Neuronal stem cell (in vitro differentiated cells): ENCODE results near the gene BCAS2.
A peak's percentile ranks its signal among the peaks of the same experiment; 100 is the strongest.

ENCODE experiments used
- DNase-seq: peaks from one replicate; pipeline ENCODE4 v3.0.0-alpha.2; 2013; ENCODE audit warnings: low spot score
- H2AFZ ChIP-seq: one replicate; pipeline ENCODE4 v1.6.1; 2013; ENCODE audit warnings: mild to moderate bottlenecking, low read length, inconsistent platforms
- H2AK5ac ChIP-seq: 2 replicates; pipeline ENCODE4 v1.6.1; 2013; ENCODE audit warnings: low read depth, mild to moderate bottlenecking, inconsistent platforms, low read length, moderate library complexity, mixed read lengths
- H2BK120ac ChIP-seq: 2 replicates; pipeline ENCODE4 v1.6.1; 2013; ENCODE audit warnings: low read depth, mild to moderate bottlenecking, inconsistent platforms, low read length, moderate library complexity, mixed read lengths
- H2BK12ac ChIP-seq: one replicate; pipeline ENCODE4 v1.6.1; 2013; ENCODE audit warnings: low read length, inconsistent platforms
- H2BK15ac ChIP-seq: 2 replicates; pipeline ENCODE4 v1.6.1; 2013; ENCODE audit warnings: mild to moderate bottlenecking, low read length, inconsistent platforms, mixed read lengths
- H2BK5ac ChIP-seq: one replicate; pipeline ENCODE4 v1.6.1; 2013; ENCODE audit warnings: inconsistent platforms, mild to moderate bottlenecking, low read length, moderate library complexity
- H3K14ac ChIP-seq: one replicate; pipeline ENCODE4 v1.6.1; 2013; ENCODE audit warnings: low read length, inconsistent platforms
- H3K18ac ChIP-seq: 2 replicates; pipeline ENCODE4 v1.6.1; 2013; ENCODE audit warnings: low read length, inconsistent platforms
- H3K23ac ChIP-seq: 2 replicates; pipeline ENCODE4 v1.6.1; 2013; ENCODE audit warnings: low read depth, mild to moderate bottlenecking, mixed read lengths, low read length, inconsistent platforms; ENCODE audit not compliant: poor library complexity
- H3K27ac ChIP-seq: replicated peaks from 3 replicates; pipeline ENCODE4 v1.5.1; 2013; ENCODE audit warnings: low read length, inconsistent platforms
- H3K27me3 ChIP-seq, 3 experiments: 2 replicates each; pipeline ENCODE4 v1.6.1; 2013; ENCODE audit warnings: low read length in 3 of 3, mild to moderate bottlenecking in 2 of 3, inconsistent platforms in 1 of 3, low read depth in 1 of 3, mixed read lengths in 1 of 3, moderate library complexity in 1 of 3; ENCODE audit not compliant: control insufficient read depth in 3 of 3, insufficient read depth in 3 of 3
- H3K36me3 ChIP-seq, 2 donors: replicated peaks in 1 of 2; 2 replicates each; pipeline ENCODE4 v1.6.1; 2013; ENCODE audit warnings: low read length in 2 of 2; ENCODE audit not compliant: control insufficient read depth in 2 of 2, insufficient read depth in 2 of 2
- H3K4ac ChIP-seq: 2 replicates; pipeline ENCODE4 v1.6.1; 2013; ENCODE audit warnings: inconsistent platforms, mild to moderate bottlenecking, low read length, moderate library complexity
- H3K4me1 ChIP-seq, 2 donors: 1 replicate in 1 of 2; 2 replicates in 1 of 2; pipeline ENCODE4 v1.6.1; 2013; ENCODE audit warnings: low read length in 2 of 2, low read depth in 1 of 2; ENCODE audit not compliant: control insufficient read depth in 2 of 2, insufficient read depth in 1 of 2
- H3K4me2 ChIP-seq: one replicate; pipeline ENCODE4 v1.6.1; 2013; ENCODE audit warnings: mild to moderate bottlenecking, low read length, inconsistent platforms; ENCODE audit not compliant: insufficient read depth, poor library complexity, severe bottlenecking
- H3K4me3 ChIP-seq, 2 donors: 2 replicates each; pipeline ENCODE4 v1.5.1; 2013; ENCODE audit warnings: low read length in 2 of 2, mild to moderate bottlenecking in 2 of 2, inconsistent platforms in 1 of 2, moderate library complexity in 1 of 2
- H3K79me1 ChIP-seq: one replicate; pipeline ENCODE4 v1.6.1; 2013; ENCODE audit warnings: low read depth, mild to moderate bottlenecking, inconsistent platforms, low read length, moderate library complexity
- H3K9ac ChIP-seq: one replicate; pipeline ENCODE4 v1.6.1; 2013; ENCODE audit warnings: mild to moderate bottlenecking, low read depth, low read length, inconsistent platforms; ENCODE audit not compliant: poor library complexity
- H3K9me3 ChIP-seq, 2 donors: replicated peaks in 1 of 2; 2 replicates each; pipeline versions ENCODE3 to v1.6.1; 2013; ENCODE audit warnings: low read length in 2 of 2, mild to moderate bottlenecking in 2 of 2, inconsistent platforms in 1 of 2, low read depth in 1 of 2, mixed read lengths in 1 of 2, moderate library complexity in 1 of 2; ENCODE audit not compliant: control insufficient read depth in 2 of 2, insufficient read depth in 1 of 2
- H4K8ac ChIP-seq: one replicate; pipeline ENCODE4 v1.6.1; 2013; ENCODE audit warnings: low read depth, mild to moderate bottlenecking, inconsistent platforms, low read length, moderate library complexity
- H4K91ac ChIP-seq: one replicate; pipeline ENCODE4 v1.6.1; 2013; ENCODE audit warnings: low read length, low read depth, mild to moderate bottlenecking, inconsistent platforms; ENCODE audit not compliant: poor library complexity
- WGBS, 2 donors: extraction: QIAGEN DNeasy Blood & Tissue Kit; methylation state at CpG; one replicate each; pipeline ENCODE4 v1.1.7; 2013; ENCODE audit warnings: missing lambda C conversion rate in 2 of 2, mixed read lengths in 1 of 2; ENCODE audit not compliant: insufficient read length in 2 of 2, insufficient replicate concordance in 1 of 2; ENCODE audit errors: extremely low coverage in 2 of 2; 5-methylcytosine and 5-hydroxymethylcytosine counted together

Gene BCAS2

GRCh38 chr1:114530224-114530623 is 51.2 kb downstream of the BCAS2 start:
- DNase-seq, result no peak
- Histone ChIP-seq H3K27me3 (peaks cover 0 to 7% (median 0%) of the 10 kb centered on the region in 3 experiments), H2BK12ac (no peak overlapping the region), H2BK5ac (no peak overlapping the region), H3K18ac (no peak overlapping the region), H3K36me3 (no peaks in the 10 kb centered on the region), H2AK5ac (no peak overlapping the region), H3K4me2 (no peak overlapping the region), H2BK120ac (no peak overlapping the region), H3K9ac (no peak overlapping the region), H2BK15ac (no peak overlapping the region), H3K4me1 (no peaks in the 10 kb centered on the region), H3K4me3 (no peak overlapping the region), H3K79me1 (no peaks in the 10 kb centered on the region), H3K4ac (no peak overlapping the region), H2AFZ (no peak overlapping the region), H3K27ac (no peak overlapping the region), H4K8ac (no peak overlapping the region), H4K91ac (no peak overlapping the region), H3K23ac (no peak overlapping the region), H3K14ac (no peak overlapping the region), H3K9me3 (no peaks in the 10 kb centered on the region)
- no CpG with 5 or more reads among the region's 2 CpGs for WGBS, 2 donors

DNA sequence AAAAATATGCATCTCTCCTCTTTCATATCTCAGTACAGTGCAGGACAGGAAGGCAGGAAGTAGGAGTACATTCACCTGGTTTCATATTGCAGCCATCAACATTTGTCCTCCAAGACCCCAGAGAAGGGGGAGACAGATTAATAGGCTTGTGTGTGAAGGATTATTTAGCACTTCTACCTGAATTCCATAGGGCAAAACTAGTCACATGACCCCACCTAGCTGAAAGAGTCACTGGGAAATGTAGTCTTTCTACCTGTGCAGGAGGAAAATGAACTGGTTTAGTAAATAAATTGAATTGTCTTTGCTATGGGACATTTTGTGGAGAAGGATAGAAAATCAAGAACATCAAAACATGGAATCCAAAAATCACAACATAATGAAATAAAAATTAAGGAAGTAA is 56.5 kb downstream of the BCAS2 start:
- Histone ChIP-seq H2AK5ac (no peak overlapping the region), H2BK15ac (no peak overlapping the region), H3K18ac (no peak overlapping the region), H2AFZ (peak overlapping the region; percentile 69), H2BK5ac (no peak overlapping the region), H2BK120ac (no peak overlapping the region), H3K27me3 (no peaks in the 10 kb centered on the region), H3K27ac (no peak overlapping the region), H3K9ac (no peak overlapping the region), H3K36me3 (no peaks in the 10 kb centered on the region), H3K79me1 (no peaks in the 10 kb centered on the region), H3K9me3 (no peaks in the 10 kb centered on the region), H3K4ac (no peak overlapping the region), H3K4me3 (no peak overlapping the region), H3K14ac (no peak overlapping the region), H2BK12ac (no peak overlapping the region), H4K91ac (no peak overlapping the region), H4K8ac (no peak overlapping the region), H3K4me1 (no peaks in the 10 kb centered on the region), H3K4me2 (no peak overlapping the region), H3K23ac (no peak overlapping the region)
- DNase-seq, result no peak

- H3K27ac ChIP-seq, result no peak overlapping the region
These were observed 59.2 kb downstream of the BCAS2 start for GRCh38 chr1:114522264-114522575.

DNA sequence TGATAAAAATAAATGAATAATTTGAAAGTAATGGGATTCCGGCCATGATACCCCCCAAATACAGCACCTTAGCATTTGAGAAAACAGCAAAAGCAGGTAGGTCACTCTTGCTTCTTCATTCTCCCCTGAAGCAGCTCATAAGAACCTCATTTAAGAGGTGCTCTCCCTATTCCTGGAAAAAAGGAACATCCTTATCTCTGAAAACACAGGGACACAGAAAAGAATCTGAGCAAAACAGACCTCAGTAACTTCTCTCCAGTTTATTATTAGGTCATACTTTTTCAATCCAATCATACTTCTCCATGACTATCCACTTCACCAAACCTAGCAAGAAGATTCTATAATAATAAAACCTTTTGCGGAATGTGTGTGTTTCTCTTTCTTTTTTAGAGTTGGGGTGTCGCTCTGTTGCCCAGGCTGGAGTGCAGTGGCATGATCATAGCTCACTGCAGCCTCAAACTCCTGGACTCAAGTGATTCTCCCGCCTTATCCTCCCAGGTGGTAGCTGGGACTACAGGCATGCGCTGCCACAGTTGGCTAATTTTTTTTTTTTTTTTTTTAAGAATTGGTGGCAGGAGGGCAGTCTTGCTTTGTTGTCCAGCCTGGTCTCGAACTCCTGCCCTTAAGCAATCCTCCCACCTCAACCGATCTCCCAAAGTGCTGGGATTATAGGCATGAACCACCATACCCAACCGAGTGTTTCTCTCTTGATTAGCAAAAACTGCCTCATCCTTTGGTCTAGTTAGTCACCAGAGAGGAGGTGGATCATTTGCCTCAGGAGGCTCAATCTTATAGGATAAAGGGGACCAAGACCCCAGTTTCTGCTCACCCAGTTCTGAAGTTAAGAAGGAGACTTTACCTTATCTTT is 59.8 kb downstream of the BCAS2 start:
- Histone ChIP-seq H4K8ac (no peak overlapping the region), H2BK15ac (no peak overlapping the region), H3K14ac (no peak overlapping the region), H3K18ac (no peak overlapping the region), H4K91ac (no peak overlapping the region), H2BK120ac (no peak overlapping the region), H3K4me1 (no peaks in the 10 kb centered on the region), H2AFZ (no peak overlapping the region), H3K27me3 (no peaks in the 10 kb centered on the region), H3K9me3 (no peaks in the 10 kb centered on the region), H3K27ac (no peak overlapping the region), H3K4me2 (no peak overlapping the region), H3K23ac (no peak overlapping the region), H3K79me1 (no peaks in the 10 kb centered on the region), H3K9ac (no peak overlapping the region), H2BK5ac (no peak overlapping the region), H3K36me3 (no peaks in the 10 kb centered on the region), H2BK12ac (no peak overlapping the region), H2AK5ac (no peak overlapping the region), H3K4me3 (no peak overlapping the region), H3K4ac (no peak overlapping the region)
- WGBS, 2 donors, result no CpG with 5 or more reads among the region's 8 CpGs
- no peak for DNase-seq

More at GRCh38 chr1:114522264-114522575, 59.2 kb downstream of the BCAS2 start:
- no peaks in the 10 kb centered on the region for H3K4me1 ChIP-seq
- no peak overlapping the region for H4K91ac ChIP-seq
- H2BK5ac ChIP-seq, result no peak overlapping the region
- no CpG with 5 or more reads among the region's 2 CpGs for WGBS, 2 donors
- H2BK12ac ChIP-seq, result no peak overlapping the region
- H3K9ac ChIP-seq, result no peak overlapping the region
- no peaks in the 10 kb centered on the region for H3K27me3 ChIP-seq
- no peak overlapping the region for H2BK120ac ChIP-seq
- no peaks in the 10 kb centered on the region for H3K9me3 ChIP-seq
- H2AK5ac ChIP-seq, result no peak overlapping the region
- no peaks in the 10 kb centered on the region for H3K79me1 ChIP-seq
- no peak overlapping the region for H3K18ac ChIP-seq
- H3K4ac ChIP-seq, result no peak overlapping the region
- no peak overlapping the region for H3K4me3 ChIP-seq
- H2BK15ac ChIP-seq, result no peak overlapping the region
- H3K36me3 ChIP-seq, result no peaks in the 10 kb centered on the region
- no peak for DNase-seq
- no peak overlapping the region for H3K14ac ChIP-seq
- H4K8ac ChIP-seq, result no peak overlapping the region
- H3K23ac ChIP-seq, result no peak overlapping the region
- H3K4me2 ChIP-seq, result no peak overlapping the region
- H2AFZ ChIP-seq, result no peak overlapping the region
